ENCODE data around the gene GALP. TPM values are rescaled to one million over a fixed set of nuclear protein-coding genes. Genes with fewer than 3 reads are reported as not detected.

Gene GALP
- total and polyA plus RNA-seq, 2 donors (not counting 3 experiments of a cell fraction or from before 2014, with no cell fraction given): not detected

DNA sequence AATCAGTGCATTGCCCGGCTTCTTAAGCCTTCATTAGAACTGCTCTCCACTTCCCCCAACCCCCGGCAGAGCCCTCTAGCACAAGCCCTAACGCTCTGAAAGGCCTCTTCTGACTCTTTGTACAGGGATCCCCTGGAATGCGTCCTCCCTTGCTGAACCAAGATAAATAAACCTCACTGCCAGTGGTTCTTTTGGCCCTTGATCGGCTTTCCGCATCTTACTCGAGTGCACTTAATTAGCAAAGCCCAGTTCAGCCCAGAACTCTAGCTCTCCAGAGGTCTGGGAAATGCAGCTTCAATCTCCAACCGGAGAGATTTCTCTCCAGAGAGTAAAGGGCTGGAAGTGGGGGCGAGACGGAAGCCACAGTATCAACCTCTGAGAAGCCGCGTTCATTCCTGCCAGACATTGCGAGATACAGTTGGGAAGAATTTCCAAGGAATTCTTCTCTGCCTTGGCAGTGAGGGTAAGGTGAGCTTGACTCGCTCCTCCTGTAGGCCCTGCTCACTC lies 43.4 kb upstream of the GALP start:
- H3K9me1 ChIP-seq (replicated peaks; ENCODE audit: control insufficient read depth, extremely low read depth, insufficient read depth, low read length): no peaks in the 10 kb centered on the region
- DNase-seq (ENCODE audit: low read depth, low spot score): no peak
- no peak overlapping the region for H3K27ac ChIP-seq (ENCODE audit: insufficient read depth, low read depth, low read length)
- H3K4me3 ChIP-seq (replicated peaks in 1 of 3; ENCODE audit: insufficient read depth in 1 of 3, low read depth in 1 of 3, low read length in 3 of 3): no peak overlapping the region
- no peaks in the 10 kb centered on the region for H3K36me3 ChIP-seq (ENCODE audit: control insufficient read depth in 2 of 2, extremely low read depth in 1 of 2, insufficient read depth in 2 of 2, low read length in 2 of 2)
- TF ChIP-seq JUN (IDR thresholded peaks at IDR 0.05; ENCODE audit: borderline replicate concordance, insufficient read depth, insufficient read length, low read depth) (no peak), MYC (IDR thresholded peaks at IDR 0.05; ENCODE audit: low read depth, low read length) (no peak), EZH2 (IDR thresholded peaks at IDR 0.05; ENCODE audit: borderline replicate concordance, low read depth, low read length, severe bottlenecking) (no peak)
- TF ChIP-seq, protein P1, sequence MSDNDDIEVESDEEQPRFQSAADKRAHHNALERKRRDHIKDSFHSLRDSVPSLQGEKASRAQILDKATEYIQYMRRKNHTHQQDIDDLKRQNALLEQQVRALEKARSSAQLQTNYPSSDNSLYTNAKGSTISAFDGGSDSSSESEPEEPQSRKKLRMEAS (IDR thresholded peaks at IDR 0.05; ENCODE audit: insufficient read depth, insufficient read length): no peak
- no peaks in the 10 kb centered on the region for H3K4me1 ChIP-seq (ENCODE audit: control insufficient read depth, extremely low read depth, insufficient read depth, low read length)
- dilution Hi-C loops (cut with MboI; ENCODE audit: extremely low pct_ligation_motif_present, low sequenced_read_pairs): no loop called here
- CTCF ChIA-PET: interaction anchor here (0.9 kb wide), 1 partner anchor 8 kb away, joined by 3 read pairs; the partner anchor contains the start of gene ZNF444
- no TSS peak for BruUV-seq (replicated peaks)
- no peak overlapping the region for H2AFZ ChIP-seq (ENCODE audit: low read depth, low read length)
- POLR2A ChIA-PET: no interaction called here
- H4K20me1 ChIP-seq (replicated peaks; ENCODE audit: control insufficient read depth, extremely low read depth, insufficient read depth, low read length): no peaks in the 10 kb centered on the region
- H3K9me3 ChIP-seq (replicated peaks; ENCODE audit: control insufficient read depth, insufficient read depth, low read length): no peaks in the 10 kb centered on the region
- no peak overlapping the region for H3K4me2 ChIP-seq (ENCODE audit: insufficient read depth, low read length)
- no peak for FAIRE-seq
- intact Hi-C loops (cut with micrococcal nuclease): no loop called here
- no peak overlapping the region for H3K9ac ChIP-seq (replicated peaks; ENCODE audit: extremely low read depth, insufficient read depth, low read length)
- H3K79me2 ChIP-seq (ENCODE audit: control insufficient read depth, insufficient read depth, low read length): no peaks in the 10 kb centered on the region
- H3K27me3 ChIP-seq (ENCODE audit: control insufficient read depth in 2 of 2, insufficient read depth in 2 of 2, low read length in 2 of 2): no peaks in the 10 kb centered on the region

- Histone ChIP-seq H3K9me3 (replicated peaks; ENCODE audit: control insufficient read depth, insufficient read depth, low read length) (no peaks in the 10 kb centered on the region), H4K20me1 (replicated peaks; ENCODE audit: control insufficient read depth, extremely low read depth, insufficient read depth, low read length) (no peaks in the 10 kb centered on the region), H3K36me3 (ENCODE audit: control insufficient read depth in 2 of 2, extremely low read depth in 1 of 2, insufficient read depth in 2 of 2, low read length in 2 of 2) (no peaks in the 10 kb centered on the region), H3K9ac (replicated peaks; ENCODE audit: extremely low read depth, insufficient read depth, low read length) (no peak overlapping the region), H2AFZ (ENCODE audit: low read depth, low read length) (no peak overlapping the region), H3K79me2 (ENCODE audit: control insufficient read depth, insufficient read depth, low read length) (no peaks in the 10 kb centered on the region), H3K27me3 (ENCODE audit: control insufficient read depth in 2 of 2, insufficient read depth in 2 of 2, low read length in 2 of 2) (no peaks in the 10 kb centered on the region), H3K27ac (ENCODE audit: insufficient read depth, low read depth, low read length) (no peak overlapping the region), H3K4me2 (ENCODE audit: insufficient read depth, low read length) (no peak overlapping the region), H3K4me1 (ENCODE audit: control insufficient read depth, extremely low read depth, insufficient read depth, low read length) (no peaks in the 10 kb centered on the region), H3K9me1 (replicated peaks; ENCODE audit: control insufficient read depth, extremely low read depth, insufficient read depth, low read length) (no peaks in the 10 kb centered on the region), H3K4me3 (replicated peaks in 1 of 3; ENCODE audit: insufficient read depth in 1 of 3, low read depth in 1 of 3, low read length in 3 of 3) (no peak overlapping the region)
- TF ChIP-seq POLR2AphosphoS5 (IDR thresholded peaks at IDR 0.05; ENCODE audit: insufficient read depth, low read depth, low read length) (no peak), FOS (IDR thresholded peaks at IDR 0.05; ENCODE audit: borderline replicate concordance, insufficient read depth, low read length) (no peak), EZH2 (IDR thresholded peaks at IDR 0.05; ENCODE audit: borderline replicate concordance, low read depth, low read length, severe bottlenecking) (no peak)
- no TSS peak for BruUV-seq (replicated peaks)
- ChIA-PET POLR2A (no interaction called here), CTCF (no interaction called here)
- dilution Hi-C loops (cut with MboI; ENCODE audit: extremely low pct_ligation_motif_present, low sequenced_read_pairs) (no loop called here), intact Hi-C loops (cut with micrococcal nuclease) (no loop called here)
- no peak for DNase-seq (ENCODE audit: low read depth, low spot score)
- FAIRE-seq: no peak
Observed at GRCh38 chr19:56133858-56134653, 41.8 kb upstream of the GALP start.
